Measurements from ENCODE around the gene SRSF11.
A peak's percentile ranks its signal among the peaks of the same experiment; 100 is the strongest.

DNA sequence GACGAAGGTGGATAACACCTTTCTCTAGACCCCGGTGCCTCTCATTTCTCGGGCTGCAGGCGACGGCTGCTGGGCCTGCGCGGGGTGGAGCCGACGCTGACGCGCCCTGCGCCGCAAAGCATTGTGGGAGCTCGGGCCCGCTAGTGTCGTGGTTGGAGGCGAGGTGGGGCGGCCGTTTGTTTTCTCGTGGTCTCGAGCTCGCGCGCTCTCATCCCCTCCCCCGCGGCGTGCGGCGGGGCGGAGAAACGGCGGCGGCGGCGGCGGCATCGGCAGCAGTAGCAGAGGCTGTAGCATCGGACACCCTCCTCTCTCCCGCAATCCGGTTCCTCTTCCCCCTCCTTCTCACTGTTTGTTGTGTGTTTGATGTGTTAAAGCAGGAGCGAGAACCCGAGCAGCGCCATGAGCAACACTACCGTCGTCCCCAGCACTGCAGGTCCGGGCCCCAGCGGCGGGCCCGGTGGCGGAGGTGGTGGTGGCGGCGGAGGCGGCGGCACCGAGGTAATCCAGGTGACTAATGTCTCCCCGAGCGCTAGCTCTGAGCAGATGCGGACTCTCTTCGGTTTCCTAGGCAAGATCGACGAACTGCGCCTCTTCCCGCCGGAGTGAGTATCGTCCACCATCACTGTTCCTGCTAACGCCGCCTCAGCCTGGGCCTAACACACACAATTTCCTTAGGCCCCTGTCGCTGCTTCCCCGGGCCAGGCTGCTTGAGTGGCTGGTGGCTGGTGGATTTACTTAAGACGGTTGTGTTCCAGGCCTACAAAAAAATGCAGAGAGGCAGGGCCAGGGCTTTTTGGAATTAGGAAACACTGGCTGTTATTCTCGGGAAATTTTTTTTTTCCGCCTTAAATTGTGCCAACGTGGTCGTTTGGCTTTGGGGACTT, at the start of gene SRSF11:
- TF ChIP-seq, protein P1, sequence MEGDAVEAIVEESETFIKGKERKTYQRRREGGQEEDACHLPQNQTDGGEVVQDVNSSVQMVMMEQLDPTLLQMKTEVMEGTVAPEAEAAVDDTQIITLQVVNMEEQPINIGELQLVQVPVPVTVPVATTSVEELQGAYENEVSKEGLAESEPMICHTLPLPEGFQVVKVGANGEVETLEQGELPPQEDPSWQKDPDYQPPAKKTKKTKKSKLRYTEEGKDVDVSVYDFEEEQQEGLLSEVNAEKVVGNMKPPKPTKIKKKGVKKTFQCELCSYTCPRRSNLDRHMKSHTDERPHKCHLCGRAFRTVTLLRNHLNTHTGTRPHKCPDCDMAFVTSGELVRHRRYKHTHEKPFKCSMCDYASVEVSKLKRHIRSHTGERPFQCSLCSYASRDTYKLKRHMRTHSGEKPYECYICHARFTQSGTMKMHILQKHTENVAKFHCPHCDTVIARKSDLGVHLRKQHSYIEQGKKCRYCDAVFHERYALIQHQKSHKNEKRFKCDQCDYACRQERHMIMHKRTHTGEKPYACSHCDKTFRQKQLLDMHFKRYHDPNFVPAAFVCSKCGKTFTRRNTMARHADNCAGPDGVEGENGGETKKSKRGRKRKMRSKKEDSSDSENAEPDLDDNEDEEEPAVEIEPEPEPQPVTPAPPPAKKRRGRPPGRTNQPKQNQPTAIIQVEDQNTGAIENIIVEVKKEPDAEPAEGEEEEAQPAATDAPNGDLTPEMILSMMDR (conservative IDR thresholded peaks at IDR 0.05; ENCODE audit: low read depth, low read length), result peak; percentile 29; the same call in 1 of the 2 replicates
- no peak for TF ChIP-seq EZH2 (IDR thresholded peaks at IDR 0.05; ENCODE audit: borderline replicate concordance, low read depth, low read length, poor library complexity, severe bottlenecking)
